D341Med (cell line): ENCODE data around the gene USP28.
"Not testable (repeated sequence)": the region's sequence is repeated elsewhere in the genome, so short reads cannot be mapped to it uniquely, and the experiment has no call there.

Experiments
- DNase-seq: peaks from one replicate; pipeline ENCODE4 v3.0.0; 2012; ENCODE audit warnings: low spot score

Gene USP28, protein sequence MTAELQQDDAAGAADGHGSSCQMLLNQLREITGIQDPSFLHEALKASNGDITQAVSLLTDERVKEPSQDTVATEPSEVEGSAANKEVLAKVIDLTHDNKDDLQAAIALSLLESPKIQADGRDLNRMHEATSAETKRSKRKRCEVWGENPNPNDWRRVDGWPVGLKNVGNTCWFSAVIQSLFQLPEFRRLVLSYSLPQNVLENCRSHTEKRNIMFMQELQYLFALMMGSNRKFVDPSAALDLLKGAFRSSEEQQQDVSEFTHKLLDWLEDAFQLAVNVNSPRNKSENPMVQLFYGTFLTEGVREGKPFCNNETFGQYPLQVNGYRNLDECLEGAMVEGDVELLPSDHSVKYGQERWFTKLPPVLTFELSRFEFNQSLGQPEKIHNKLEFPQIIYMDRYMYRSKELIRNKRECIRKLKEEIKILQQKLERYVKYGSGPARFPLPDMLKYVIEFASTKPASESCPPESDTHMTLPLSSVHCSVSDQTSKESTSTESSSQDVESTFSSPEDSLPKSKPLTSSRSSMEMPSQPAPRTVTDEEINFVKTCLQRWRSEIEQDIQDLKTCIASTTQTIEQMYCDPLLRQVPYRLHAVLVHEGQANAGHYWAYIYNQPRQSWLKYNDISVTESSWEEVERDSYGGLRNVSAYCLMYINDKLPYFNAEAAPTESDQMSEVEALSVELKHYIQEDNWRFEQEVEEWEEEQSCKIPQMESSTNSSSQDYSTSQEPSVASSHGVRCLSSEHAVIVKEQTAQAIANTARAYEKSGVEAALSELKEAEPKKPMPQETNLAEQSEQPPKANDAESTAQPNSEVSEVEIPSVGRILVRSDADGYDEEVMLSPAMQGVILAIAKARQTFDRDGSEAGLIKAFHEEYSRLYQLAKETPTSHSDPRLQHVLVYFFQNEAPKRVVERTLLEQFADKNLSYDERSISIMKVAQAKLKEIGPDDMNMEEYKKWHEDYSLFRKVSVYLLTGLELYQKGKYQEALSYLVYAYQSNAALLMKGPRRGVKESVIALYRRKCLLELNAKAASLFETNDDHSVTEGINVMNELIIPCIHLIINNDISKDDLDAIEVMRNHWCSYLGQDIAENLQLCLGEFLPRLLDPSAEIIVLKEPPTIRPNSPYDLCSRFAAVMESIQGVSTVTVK

DNA sequence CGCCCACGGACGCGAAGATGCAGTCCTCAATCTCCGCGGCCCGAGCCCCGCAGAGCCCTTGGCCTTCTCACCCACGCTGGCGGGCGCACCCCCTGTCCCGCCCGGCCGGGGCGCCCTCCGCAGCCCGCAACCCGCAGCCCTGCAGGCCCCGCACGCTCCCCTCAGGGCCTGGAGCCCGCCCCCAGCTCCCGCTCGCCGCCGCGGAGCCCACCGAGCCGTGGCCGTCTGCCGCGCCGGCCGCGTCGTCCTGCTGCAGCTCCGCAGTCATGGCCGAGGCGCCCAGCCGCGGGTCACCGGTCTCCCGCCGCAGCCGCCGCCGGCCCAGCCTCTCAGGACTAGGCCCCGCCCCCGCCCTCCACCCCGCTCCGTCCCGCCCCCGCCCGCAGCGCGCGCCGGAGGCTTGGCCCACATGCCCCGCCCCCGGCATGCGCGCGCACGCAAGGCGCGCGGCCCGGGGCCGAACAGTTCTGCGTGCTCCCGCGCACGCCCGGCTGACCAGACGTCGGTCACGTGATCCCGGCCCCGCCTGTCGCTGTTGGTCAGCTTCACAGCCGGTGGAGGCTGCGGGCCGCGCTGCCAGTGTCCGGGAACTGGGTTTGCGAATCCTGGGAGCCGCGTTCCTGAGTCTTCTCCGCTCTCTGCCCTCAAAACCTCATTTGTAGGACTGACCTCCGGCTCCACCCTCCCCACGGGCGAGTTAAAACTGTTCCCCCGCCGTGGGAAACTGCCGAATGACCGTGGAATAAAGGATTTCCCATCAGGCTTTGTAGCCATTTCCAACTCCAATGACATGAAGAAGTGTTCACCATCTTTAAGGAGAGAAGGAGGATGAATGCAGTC, at the start of gene USP28:
Gene USP28 (minus strand): TSS at position 339 of the 840 bp plus-strand sequence. CDS start 71 bp downstream, at position 268.
- DNase-seq, result peak; percentile 98

DNA sequence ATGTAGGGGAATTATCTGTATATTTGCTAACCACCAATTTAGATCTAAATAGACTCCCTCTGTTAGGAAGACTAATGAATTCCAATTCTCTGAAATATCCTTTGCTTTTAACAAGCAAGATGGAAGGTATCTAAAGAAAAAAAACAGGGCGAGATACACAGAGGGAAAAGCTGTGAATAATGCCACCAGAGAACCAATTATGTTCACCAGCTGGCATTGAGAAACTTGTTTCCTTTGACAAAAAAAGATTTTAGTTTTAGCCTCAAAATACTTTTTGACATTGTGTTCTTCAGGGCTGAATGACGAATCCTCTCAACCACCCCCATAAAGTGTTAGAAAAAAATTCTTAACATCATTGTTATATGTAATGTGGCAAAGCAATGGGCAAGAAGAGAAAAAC, 48.2 kb upstream of the USP28 start:
- DNase-seq, result no peak

DNA sequence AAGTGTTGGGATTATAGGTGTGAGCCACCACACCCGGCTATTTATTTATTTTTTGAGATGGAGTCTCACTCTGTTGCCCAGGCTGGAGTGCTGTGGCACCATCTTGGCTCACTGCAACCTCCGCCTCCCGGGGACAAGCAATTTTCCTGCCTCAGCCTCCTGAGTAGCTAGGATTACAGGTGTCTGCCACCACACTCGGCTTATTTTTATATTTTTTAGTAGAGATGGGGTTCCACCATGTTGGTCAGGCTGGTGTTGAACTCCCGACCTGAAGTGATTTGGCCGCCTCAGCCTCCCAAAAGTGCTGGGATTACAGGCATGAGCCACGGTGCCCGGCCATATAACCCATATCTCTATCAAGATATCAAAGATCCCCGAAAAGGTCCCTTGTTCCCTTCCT, 36.1 kb upstream of the USP28 start:
- DNase-seq, result not testable (repeated sequence)

DNA sequence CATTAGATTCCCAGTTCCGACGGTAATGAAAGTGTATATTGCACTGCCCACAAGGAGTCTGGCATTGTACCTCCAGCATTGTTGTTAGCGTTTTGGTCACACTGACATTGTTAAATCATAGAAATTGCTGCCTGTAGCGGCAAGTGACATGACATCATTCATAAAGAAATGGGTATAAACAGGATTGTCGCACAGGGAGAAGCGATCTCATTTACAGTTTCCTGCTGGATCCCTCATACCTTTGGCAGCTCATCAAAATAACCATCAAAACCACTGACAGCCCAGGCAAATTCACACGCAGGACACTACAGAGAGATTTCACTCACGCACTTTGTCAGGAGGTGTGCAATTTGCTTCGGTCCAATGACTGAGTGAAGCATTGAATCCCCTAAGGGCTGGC, 32.7 kb upstream of the USP28 start:
- DNase-seq, result no peak

DNA sequence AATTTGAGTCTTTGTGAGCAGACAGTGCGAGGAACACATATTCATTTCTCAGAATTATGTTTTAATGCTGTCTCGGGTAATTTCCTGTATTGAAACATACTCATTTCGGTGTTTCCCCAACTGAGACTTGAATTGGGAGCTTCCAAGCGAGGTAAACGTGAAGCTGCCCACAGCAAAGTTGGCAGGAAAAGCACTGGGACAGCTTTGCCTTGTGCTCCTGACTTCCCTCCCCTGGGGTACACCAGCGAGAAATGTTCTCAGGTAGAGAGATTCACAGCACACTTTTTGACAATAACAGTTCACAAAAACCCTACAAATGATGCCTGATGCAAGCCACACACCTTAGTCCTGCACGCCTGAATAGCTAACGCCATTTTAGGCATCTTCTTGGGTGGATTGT, 32.3 kb upstream of the USP28 start:
- no peak for DNase-seq

DNA sequence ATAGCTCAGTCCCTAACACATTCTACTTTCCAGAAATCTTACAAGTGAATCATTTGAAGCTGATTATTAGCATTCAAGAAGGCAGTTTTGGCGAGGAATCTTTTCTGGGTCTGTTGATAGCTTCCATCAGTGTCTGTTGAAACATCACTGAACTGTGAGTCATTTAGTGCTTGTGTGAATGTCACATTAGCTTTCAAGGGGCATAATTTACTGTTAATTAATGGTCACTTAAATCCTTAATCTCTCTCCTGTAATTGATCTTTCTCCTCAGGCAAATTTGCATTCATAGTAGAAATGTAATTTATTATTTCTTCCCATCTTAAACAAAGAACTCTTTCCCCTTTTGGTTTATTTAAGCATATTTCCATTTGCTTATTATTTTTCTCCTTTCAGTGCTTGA, 31.8 kb upstream of the USP28 start:
- DNase-seq, result no peak

DNA sequence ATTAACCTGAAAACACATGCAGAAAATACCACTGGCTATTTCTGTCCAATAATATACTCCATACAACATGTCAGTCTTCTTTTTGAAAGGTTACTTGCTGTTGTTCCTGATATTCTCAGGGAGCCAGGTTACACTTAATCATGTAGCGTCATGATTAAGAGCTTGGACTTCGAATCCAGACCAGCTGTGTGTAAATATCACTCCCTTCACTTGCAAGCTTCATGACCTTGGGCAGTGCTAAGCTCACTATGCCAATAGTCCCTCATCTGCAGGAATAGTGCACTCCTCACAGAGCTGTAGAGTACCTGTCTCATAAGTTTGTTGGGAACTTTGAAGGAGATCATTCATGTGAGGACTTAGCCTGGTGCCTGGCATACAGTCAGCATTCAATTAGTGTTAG, 31.1 kb upstream of the USP28 start:
- no peak for DNase-seq

DNA sequence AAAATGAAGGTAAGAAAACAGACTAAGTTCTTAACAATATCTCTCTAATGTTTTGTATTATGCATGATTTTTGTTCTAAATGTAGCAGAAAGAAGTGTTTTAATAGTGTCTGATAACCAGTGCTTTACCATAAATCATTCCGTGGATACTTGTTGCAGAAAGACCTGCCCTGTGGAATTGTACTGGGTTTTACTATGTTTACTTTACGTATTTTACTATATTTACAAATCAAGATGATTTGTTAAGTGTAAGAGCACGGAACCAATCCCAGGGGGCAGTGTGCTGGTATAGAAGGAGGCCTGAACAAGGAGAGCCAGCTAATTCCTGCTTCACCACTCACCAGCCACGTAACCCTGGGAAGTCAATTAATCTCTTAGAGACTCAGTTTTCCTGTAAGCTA, 30.7 kb upstream of the USP28 start:
- no peak for DNase-seq

DNA sequence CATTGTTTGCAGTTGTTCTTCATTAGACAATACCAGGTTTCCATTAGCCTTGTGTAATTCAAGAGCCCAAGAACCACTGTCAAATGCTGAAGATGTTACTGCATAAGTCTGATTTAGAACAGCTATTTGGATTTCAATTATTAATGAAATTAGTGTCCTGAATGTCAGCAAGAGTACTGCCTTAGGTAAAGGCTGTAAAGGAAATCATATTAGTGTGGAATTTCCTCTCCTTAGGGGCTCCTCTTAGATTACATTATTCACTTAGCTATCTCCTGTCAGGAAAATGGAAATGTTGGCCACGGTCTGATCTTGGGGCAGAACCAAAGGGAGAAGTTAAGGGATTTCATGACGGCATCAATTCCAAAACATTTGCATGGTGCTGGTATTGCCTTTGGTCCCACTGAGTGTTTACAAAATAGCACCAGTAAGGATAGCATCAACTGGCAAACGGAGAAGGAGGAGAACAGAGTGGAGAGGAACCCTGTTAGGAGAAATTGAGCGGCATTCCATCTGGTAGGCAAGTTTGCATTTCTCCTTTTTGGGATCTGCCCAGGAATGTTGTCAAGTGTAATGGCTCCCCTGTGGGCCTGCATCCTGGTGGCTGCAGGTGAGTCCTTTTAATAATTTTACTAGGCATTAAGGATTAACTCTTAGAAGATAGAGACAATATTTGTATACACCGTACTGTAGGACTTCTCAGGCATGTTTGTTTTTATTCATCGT, 29.2 kb upstream of the USP28 start, which contains the start of gene HTR3B:
Gene HTR3B (plus strand): TSS at position 418 of the 723 bp plus-strand sequence. CDS start 138 bp downstream, at position 556.
- DNase-seq, result no peak

DNA sequence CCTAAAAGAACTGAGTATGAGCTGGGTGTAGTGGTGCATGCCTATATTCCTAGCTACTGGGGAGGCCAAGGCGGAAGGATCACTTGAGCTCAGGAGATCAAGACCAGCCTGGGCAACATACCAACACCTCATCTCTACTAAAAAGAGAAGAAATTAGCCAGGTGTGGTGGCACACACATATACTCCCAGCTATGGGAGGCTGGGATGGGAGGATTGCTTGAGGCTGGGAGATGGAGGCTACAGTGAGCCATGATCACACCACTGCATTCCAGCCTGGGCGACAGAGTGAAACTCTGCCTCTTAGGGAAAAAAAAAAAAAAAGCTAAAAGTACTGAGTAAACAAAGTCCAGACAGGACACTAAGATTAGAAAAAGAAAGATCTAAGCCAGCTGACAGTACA, 25.8 kb upstream of the USP28 start:
- no peak for DNase-seq

DNA sequence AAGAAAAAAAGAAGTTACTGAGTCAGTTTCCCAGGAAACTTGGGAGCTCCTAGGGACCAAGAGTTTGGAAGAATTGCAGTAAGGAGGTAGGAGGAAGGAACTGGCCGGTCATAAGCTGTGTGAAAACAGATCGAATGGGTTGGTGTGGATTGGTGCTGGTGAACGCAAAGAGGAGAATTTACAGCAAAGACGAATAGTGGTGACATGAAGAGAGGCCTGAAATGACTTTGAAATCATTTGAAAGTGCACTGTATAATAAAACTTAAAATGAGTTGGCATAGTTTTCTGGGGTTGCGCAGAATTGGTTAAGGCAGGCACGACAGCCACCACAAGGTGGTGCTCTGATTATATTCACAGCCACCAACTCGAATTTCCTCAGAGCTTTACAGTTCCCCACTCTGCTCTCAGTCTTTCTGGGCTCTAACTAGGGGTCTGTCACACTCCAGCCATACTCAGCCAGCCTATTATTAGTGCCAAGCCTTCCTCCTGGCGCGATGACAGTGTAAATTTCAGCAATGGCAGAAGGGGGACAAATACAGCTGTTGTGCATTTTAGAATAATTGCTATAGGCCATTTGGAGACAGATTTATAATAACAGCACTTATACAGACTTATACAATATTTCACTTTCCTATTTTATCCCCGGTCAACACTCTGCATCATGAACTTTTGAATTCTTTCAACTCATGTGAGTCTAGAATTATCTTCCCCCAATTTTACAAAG, 20.9 kb upstream of the USP28 start:
- DNase-seq, result peak; percentile 67

DNA sequence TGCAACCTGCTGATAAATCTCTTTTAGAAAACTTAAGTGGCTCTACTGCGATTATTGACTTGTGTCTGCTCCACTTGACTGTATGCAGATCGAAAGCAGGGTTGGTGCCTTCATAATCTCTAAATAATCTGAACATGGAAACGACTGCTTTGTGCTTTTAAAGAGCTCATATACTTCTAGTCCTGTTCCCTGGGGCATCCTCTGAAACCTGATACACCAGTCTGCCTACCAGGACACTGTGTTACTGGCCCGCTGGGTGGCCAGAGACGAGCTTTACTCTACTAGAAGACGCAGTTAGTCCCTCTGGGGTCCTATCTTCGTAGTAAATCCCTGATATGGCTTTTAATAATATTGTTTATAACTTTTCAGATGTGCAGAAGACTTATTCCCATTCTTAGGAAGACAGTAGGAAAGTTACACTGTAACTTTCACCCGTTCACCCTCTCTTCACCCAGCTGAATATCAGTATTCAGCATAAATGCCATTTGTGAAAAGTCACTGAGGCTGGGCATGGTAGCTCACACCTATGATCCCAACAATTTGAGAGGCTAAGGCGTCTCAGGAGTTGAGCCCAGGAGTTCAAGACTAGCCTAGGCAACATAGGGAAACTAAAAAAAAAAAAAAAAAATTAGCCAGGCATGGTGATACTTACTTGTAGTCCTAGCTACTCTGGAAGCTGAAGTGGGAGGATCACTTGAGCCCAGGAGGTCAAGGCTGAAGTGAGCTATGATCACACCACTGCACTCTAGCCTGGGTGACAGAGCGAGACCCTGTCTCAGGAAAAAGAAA, 20.2 kb upstream of the USP28 start:
- DNase-seq, result no peak

DNA sequence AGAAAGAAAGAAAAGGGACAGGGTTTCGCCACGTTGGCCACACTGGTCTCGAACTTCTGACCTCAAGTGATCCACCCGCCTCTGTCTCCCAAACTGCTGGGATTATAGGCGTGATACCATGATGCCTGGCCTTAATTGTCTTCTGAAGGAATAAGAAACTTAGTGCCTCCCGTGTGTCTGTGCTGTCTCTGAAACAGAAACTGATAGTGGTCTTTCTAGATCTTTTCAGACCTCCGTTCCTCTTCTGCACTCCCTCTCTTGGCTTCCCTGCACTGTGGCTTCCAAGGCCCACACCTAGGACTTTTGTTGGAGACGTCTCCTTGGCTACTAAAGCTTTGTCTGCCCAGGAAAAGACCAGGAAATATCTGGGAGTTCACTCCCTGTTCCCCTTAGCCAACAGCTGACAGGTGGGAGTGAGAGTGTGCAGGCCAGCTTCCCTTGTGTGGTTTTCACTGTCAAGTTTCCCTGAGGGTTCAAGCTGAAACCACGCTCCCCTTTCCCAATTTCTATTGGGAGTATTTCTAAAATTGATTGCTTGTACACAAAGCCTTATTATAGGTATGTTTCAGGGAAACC, 19.1 kb upstream of the USP28 start:
- DNase-seq, result no peak

DNA sequence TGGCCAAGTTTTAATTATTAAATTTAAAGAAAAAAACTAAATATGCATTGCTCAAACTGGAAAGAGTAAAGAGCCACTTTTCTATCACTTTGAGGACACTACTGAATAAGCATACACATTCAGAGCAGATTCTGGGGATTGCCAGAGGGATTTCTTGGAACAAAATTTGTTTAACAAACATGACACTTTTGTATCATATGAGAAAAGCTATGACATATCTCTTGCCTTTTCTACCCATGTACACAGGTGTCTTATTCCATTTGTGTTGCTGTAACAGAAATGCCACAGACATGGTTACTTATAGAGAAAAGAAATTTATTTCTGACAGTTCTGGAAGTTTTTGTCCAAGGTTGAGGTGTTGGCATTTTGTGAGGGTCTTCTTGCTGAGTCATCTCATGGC, 13.5 kb upstream of the USP28 start:
- no peak for DNase-seq

DNA sequence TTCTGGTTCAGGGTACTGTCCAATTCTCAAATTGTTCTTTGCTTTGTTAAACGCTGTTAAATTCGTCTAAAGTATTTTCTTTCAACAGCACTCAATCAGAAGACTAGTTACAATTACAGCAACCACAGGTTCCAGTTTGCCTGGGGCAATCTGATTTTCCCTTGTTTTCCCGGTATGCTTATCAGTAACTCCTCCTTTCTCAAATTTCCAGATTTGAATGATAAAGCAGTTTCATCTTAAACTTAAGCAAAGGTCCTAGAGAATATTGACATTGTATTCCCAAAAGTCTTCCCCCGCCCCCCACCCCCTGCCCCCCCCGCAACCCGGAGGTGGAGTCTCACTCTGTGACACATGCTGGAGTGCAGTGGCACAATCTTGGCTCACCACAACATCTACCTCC, 10.5 kb upstream of the USP28 start:
- DNase-seq, result no peak

DNA sequence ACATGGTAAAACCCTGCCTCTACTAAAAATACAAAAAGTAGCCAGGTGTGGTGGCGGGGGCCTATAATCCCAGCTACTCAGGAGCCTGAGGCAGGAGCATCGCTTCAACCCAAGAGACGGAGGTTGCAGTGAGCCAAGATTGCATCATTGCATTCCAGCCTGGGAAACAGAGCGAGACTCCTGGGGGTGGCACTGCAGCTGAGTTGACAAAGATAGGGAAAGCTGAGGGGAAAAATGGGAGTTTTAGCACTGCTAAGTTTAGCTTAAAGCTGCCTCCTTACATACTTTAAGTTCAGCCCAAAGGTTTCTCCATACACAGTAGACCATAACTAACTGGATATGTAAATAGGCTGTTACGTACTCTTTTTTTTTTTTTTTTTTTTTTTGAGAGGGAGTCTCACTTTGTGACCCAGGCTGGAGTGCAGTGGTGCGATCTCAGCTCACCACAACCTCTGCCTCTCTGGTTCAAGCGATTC, 9.0 kb upstream of the USP28 start:
- DNase-seq, result no peak

DNA sequence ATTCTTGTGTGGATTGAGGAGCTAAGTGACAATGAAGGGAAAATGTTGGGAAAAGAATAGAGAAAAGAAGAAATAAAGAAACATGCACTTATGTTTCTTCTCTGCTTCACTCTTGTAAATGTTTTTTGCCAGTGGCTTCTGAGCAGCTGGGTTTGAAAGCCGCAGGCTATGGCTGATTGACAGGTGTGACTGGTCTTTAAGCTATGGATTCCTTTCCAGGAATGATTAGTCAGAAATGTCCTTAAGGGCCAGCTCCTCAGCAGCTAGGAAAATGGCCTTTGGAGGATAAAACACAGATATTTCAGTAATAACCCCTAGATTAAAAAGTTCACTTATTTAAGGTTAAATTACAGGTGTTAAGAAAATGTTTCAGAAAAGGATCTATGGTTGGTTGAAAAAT, 6.5 kb upstream of the USP28 start:
- no peak for DNase-seq

DNA sequence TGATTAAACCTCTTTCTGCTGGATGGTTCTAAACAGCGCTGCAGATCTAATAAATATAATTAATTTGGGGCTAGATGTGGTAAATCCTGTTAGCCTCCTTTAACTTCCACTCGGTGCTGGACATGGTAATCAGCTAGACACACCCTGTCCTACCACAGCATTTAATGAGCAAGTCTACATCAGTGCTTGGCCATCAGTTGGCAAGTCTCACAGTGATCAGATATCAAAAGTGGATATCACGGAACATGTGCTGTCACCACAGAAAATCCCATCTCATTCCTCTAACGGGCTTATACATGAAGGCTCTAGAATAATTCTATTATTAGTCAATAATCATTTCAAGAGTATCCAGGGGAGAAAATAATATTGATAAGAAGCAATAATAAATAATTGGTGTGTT, 5.6 kb upstream of the USP28 start:
- DNase-seq, result no peak

DNA sequence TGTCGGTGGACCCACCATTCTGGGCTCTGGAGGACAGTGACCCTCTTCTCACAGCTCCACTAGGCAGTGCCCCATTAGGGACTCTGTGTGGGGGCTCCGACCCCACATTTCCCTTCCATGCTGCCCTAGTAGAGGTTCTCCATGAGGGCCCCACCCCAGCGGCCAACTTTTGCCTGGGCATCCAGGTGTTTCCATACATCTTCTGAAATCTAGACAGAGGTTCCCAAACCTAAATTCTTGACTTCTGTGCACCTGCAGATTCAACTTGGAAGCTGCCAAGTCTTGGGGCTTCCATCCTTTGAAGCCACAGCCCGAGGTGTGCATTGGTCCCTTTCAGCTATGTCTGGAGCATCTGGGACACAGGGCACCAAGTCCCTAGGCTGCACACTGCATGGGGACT, 4.1 kb upstream of the USP28 start:
- not testable (repeated sequence) for DNase-seq
